ENCODE measurements around the gene RAB42.

RAB42 gene

DNA sequence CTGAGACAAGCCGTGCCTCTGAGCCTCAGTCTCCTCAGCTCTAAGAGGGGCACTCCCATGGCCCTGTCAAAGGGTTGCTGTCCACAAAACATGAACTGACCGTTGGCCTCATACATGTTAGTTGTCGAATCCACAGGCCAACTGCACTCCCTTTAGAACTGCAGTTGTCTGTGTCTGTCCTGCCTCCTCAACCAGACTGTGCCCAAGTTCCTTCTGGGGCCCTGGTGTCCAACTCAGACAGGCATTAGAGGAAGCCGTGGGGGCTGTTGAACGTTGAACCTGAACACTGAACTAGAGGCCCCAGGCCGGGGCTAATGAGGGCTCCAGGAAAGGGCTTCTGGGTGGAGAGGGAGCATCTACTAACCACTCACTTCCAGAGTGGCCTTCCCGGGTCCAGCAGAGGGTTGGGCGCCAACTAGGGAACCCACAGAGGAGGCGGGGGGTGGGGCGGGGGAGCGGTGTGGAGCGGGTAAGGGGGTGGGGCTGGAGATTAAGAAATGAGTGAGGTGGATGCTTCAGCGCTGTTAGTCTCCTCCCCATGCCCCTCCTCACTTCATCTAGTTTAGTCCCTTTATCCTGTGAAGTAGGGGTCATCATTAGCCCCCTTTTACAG, at the start of gene RAB42:
TSS of gene RAB42 (plus strand) at position 558 of the 613 bp plus-strand sequence. CDS start 247 bp downstream, outside the sequence.
- Histone ChIP-seq H3K9me3 (ENCODE audit: insufficient read depth, low read length) (no peaks in the 10 kb centered on the region), H3K4me3 (ENCODE audit: low read length) (peak within 1 kb of the TSS; percentile 70), H2AFZ (ENCODE audit: low read depth, low read length) (no peak within 1 kb of the TSS), H3K4me1 (ENCODE audit: low read length) (peaks cover 22% of the 10 kb centered on the region), H3K4me2 (ENCODE audit: low read length) (peak within 1 kb of the TSS; percentile 64), H3K27me3 (ENCODE audit: low read depth, low read length) (no peaks in the 10 kb centered on the region), H4K20me1 (ENCODE audit: insufficient read depth, low read length) (no peaks in the 10 kb centered on the region), H3K79me2 (ENCODE audit: low read length) (no peaks in the 10 kb centered on the region), H3K27ac (ENCODE audit: low read length) (no peak within 1 kb of the TSS), H3K36me3 (replicated peaks; ENCODE audit: low read depth, low read length) (no peaks in the 10 kb centered on the region), H3K9ac (ENCODE audit: low read length) (0 out of 2 replicates have a peak within 1 kb of the TSS, but pooled peaks have one; percentile 13)
- no peak for TF ChIP-seq EZH2phosphoT487 (IDR thresholded peaks at IDR 0.05; ENCODE audit: low read depth)
- TF ChIP-seq, protein P1, sequence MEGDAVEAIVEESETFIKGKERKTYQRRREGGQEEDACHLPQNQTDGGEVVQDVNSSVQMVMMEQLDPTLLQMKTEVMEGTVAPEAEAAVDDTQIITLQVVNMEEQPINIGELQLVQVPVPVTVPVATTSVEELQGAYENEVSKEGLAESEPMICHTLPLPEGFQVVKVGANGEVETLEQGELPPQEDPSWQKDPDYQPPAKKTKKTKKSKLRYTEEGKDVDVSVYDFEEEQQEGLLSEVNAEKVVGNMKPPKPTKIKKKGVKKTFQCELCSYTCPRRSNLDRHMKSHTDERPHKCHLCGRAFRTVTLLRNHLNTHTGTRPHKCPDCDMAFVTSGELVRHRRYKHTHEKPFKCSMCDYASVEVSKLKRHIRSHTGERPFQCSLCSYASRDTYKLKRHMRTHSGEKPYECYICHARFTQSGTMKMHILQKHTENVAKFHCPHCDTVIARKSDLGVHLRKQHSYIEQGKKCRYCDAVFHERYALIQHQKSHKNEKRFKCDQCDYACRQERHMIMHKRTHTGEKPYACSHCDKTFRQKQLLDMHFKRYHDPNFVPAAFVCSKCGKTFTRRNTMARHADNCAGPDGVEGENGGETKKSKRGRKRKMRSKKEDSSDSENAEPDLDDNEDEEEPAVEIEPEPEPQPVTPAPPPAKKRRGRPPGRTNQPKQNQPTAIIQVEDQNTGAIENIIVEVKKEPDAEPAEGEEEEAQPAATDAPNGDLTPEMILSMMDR (IDR thresholded peaks at IDR 0.05; ENCODE audit: low read depth, low read length): no peak

GRCh38 chr1:28545246-28545628, 46.8 kb upstream of the RAB42 start:
- Histone ChIP-seq H3K79me2 (ENCODE audit: low read length) (no peaks in the 10 kb centered on the region), H3K36me3 (replicated peaks; ENCODE audit: low read depth, low read length) (no peaks in the 10 kb centered on the region), H3K9me3 (ENCODE audit: insufficient read depth, low read length) (no peaks in the 10 kb centered on the region), H3K27me3 (ENCODE audit: low read depth, low read length) (no peaks in the 10 kb centered on the region), H3K27ac (ENCODE audit: low read length) (no peak overlapping the region), H3K9ac (ENCODE audit: low read length) (no peak overlapping the region), H3K4me3 (ENCODE audit: low read length) (no peak overlapping the region), H3K4me1 (ENCODE audit: low read length) (no peaks in the 10 kb centered on the region), H4K20me1 (ENCODE audit: insufficient read depth, low read length) (no peaks in the 10 kb centered on the region), H2AFZ (ENCODE audit: low read depth, low read length) (no peak overlapping the region), H3K4me2 (ENCODE audit: low read length) (no peak overlapping the region)
- TF ChIP-seq EZH2phosphoT487 (IDR thresholded peaks at IDR 0.05; ENCODE audit: low read depth): no peak
- TF ChIP-seq, protein P1 (IDR thresholded peaks at IDR 0.05; ENCODE audit: low read depth, low read length): no peak

DNA sequence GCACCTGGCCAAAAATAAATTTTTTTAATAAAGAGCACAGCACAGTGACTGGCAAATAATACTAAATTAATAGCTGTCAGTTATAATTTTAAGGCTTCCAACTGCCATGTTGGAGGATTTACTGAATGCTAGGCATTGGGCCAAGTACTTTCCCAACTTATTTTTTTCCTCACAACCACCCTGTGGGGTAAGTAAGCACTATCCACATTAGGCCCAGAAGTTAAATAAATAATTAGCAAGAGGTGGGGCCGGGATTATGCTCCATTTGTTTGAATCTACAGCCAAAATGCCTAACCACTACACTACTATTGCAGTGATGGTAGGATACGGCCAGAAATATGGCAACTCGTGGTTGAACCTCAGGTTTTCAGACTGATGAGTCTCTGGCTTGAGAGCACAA, 43.7 kb upstream of the RAB42 start:
- H2AFZ ChIP-seq (ENCODE audit: low read depth, low read length): no peak overlapping the region
- no peak overlapping the region for H3K4me2 ChIP-seq (ENCODE audit: low read length)
- TF ChIP-seq EZH2phosphoT487 (IDR thresholded peaks at IDR 0.05; ENCODE audit: low read depth): no peak
- TF ChIP-seq, protein P1 (IDR thresholded peaks at IDR 0.05; ENCODE audit: low read depth, low read length): no peak
- peaks cover 3% of the 10 kb centered on the region; the same call in 1 of the 2 replicates for H3K79me2 ChIP-seq (ENCODE audit: low read length)
- no peak overlapping the region for H3K4me3 ChIP-seq (ENCODE audit: low read length)
- H3K9ac ChIP-seq (ENCODE audit: low read length): no peak overlapping the region
- no peak overlapping the region for H3K27ac ChIP-seq (ENCODE audit: low read length)
- H3K36me3 ChIP-seq (replicated peaks; ENCODE audit: low read depth, low read length): no peaks in the 10 kb centered on the region
- H3K9me3 ChIP-seq (ENCODE audit: insufficient read depth, low read length): no peaks in the 10 kb centered on the region
- no peaks in the 10 kb centered on the region for H3K4me1 ChIP-seq (ENCODE audit: low read length)
- H3K27me3 ChIP-seq (ENCODE audit: low read depth, low read length): no peaks in the 10 kb centered on the region
- H4K20me1 ChIP-seq (ENCODE audit: insufficient read depth, low read length): no peaks in the 10 kb centered on the region

GRCh38 chr1:28551381-28551780, 40.7 kb upstream of the RAB42 start:
- peaks cover 3% of the 10 kb centered on the region; the same call in 1 of the 2 replicates for H3K4me1 ChIP-seq (ENCODE audit: low read length)
- no peak overlapping the region for H2AFZ ChIP-seq (ENCODE audit: low read depth, low read length)

More at GRCh38 chr1:28551381-28551780, 40.7 kb upstream of the RAB42 start:
- Histone ChIP-seq H3K9ac (ENCODE audit: low read length) (no peak overlapping the region), H3K27me3 (ENCODE audit: low read depth, low read length) (no peaks in the 10 kb centered on the region), H3K36me3 (replicated peaks; ENCODE audit: low read depth, low read length) (no peaks in the 10 kb centered on the region), H3K9me3 (ENCODE audit: insufficient read depth, low read length) (no peaks in the 10 kb centered on the region), H3K27ac (ENCODE audit: low read length) (no peak overlapping the region), H3K79me2 (ENCODE audit: low read length) (peaks cover 7% of the 10 kb centered on the region), H3K4me2 (ENCODE audit: low read length) (no peak overlapping the region), H3K4me3 (ENCODE audit: low read length) (no peak overlapping the region), H4K20me1 (ENCODE audit: insufficient read depth, low read length) (no peaks in the 10 kb centered on the region)
- no peak for TF ChIP-seq EZH2phosphoT487 (IDR thresholded peaks at IDR 0.05; ENCODE audit: low read depth)
- TF ChIP-seq, protein P1 (IDR thresholded peaks at IDR 0.05; ENCODE audit: low read depth, low read length): no peak
